AG08395 (cell line): ENCODE measurements around the gene LCN2.

Experiments used
- DNase-seq: peaks from one replicate; pipeline ENCODE4 v3.0.0; 2012; ENCODE audit warnings: mixed read lengths, low spot score

Gene LCN2

GRCh38 chr9:128150594-128151308, 1.5 kb downstream of the LCN2 start:
- no peak for DNase-seq

GRCh38 chr9:128151309-128152132, 2.3 kb downstream of the LCN2 start:
- DNase-seq, result no peak

- no peak for DNase-seq
Measured at GRCh38 chr9:128152133-128153059, 3.1 kb downstream of the LCN2 start.

GRCh38 chr9:128153060-128153946, 4.0 kb downstream of the LCN2 start:
- DNase-seq, result no peak

- DNase-seq, result no peak
Measured at GRCh38 chr9:128153947-128154695, 4.9 kb downstream of the LCN2 start.

GRCh38 chr9:128155736-128156500, 6.7 kb downstream of the LCN2 start:
- no peak for DNase-seq

- no peak for DNase-seq
Measured at GRCh38 chr9:128159522-128159783, 10.2 kb downstream of the LCN2 start.

GRCh38 chr9:128159784-128160602, 10.7 kb downstream of the LCN2 start, which contains the start of gene BBLN:
Gene BBLN (plus strand): TSS chr9:128160265. CDS start chr9:128160408, 143 bp downstream.
- peak; percentile 100 for DNase-seq

GRCh38 chr9:128160603-128160987, 11.3 kb downstream of the LCN2 start:
- no peak for DNase-seq

- no peak for DNase-seq
Measured at GRCh38 chr9:128161215-128161902, 12.1 kb downstream of the LCN2 start.

GRCh38 chr9:128162215-128163026, 13.2 kb downstream of the LCN2 start:
- peak; percentile 63 for DNase-seq

GRCh38 chr9:128163027-128163515, 13.8 kb downstream of the LCN2 start:
- DNase-seq, result no peak

- DNase-seq, result no peak
Measured at GRCh38 chr9:128163523-128164306, 14.5 kb downstream of the LCN2 start.

GRCh38 chr9:128164307-128164885, 15.1 kb downstream of the LCN2 start:
- no peak for DNase-seq

- no peak for DNase-seq
Measured at GRCh38 chr9:128166169-128166568, 16.9 kb downstream of the LCN2 start.

- no peak for DNase-seq
Measured at GRCh38 chr9:128167209-128167608, 18.0 kb downstream of the LCN2 start.
